Neuronal stem cell (in vitro differentiated cells): Measurements from ENCODE around the gene MAP3K7.
A peak's percentile ranks its signal among the peaks of the same experiment; 100 is the strongest.

Source experiments
- DNase-seq: peaks from one replicate; pipeline ENCODE4 v3.0.0-alpha.2; 2013; ENCODE audit warnings: low spot score
- H2AFZ ChIP-seq: one replicate; pipeline ENCODE4 v1.6.1; 2013; ENCODE audit warnings: mild to moderate bottlenecking, low read length, inconsistent platforms
- H2AK5ac ChIP-seq: 2 replicates; pipeline ENCODE4 v1.6.1; 2013; ENCODE audit warnings: low read depth, mild to moderate bottlenecking, inconsistent platforms, low read length, moderate library complexity, mixed read lengths
- H2BK120ac ChIP-seq: 2 replicates; pipeline ENCODE4 v1.6.1; 2013; ENCODE audit warnings: low read depth, mild to moderate bottlenecking, inconsistent platforms, low read length, moderate library complexity, mixed read lengths
- H2BK12ac ChIP-seq: one replicate; pipeline ENCODE4 v1.6.1; 2013; ENCODE audit warnings: low read length, inconsistent platforms
- H2BK15ac ChIP-seq: 2 replicates; pipeline ENCODE4 v1.6.1; 2013; ENCODE audit warnings: mild to moderate bottlenecking, low read length, inconsistent platforms, mixed read lengths
- H2BK5ac ChIP-seq: one replicate; pipeline ENCODE4 v1.6.1; 2013; ENCODE audit warnings: inconsistent platforms, mild to moderate bottlenecking, low read length, moderate library complexity
- H3K14ac ChIP-seq: one replicate; pipeline ENCODE4 v1.6.1; 2013; ENCODE audit warnings: low read length, inconsistent platforms
- H3K18ac ChIP-seq: 2 replicates; pipeline ENCODE4 v1.6.1; 2013; ENCODE audit warnings: low read length, inconsistent platforms
- H3K23ac ChIP-seq: 2 replicates; pipeline ENCODE4 v1.6.1; 2013; ENCODE audit warnings: low read depth, mild to moderate bottlenecking, mixed read lengths, low read length, inconsistent platforms; ENCODE audit not compliant: poor library complexity
- H3K27ac ChIP-seq: replicated peaks from 3 replicates; pipeline ENCODE4 v1.5.1; 2013; ENCODE audit warnings: low read length, inconsistent platforms
- H3K27me3 ChIP-seq, 3 experiments: 2 replicates each; pipeline ENCODE4 v1.6.1; 2013; ENCODE audit warnings: low read length in 3 of 3, mild to moderate bottlenecking in 2 of 3, inconsistent platforms in 1 of 3, low read depth in 1 of 3, mixed read lengths in 1 of 3, moderate library complexity in 1 of 3; ENCODE audit not compliant: control insufficient read depth in 3 of 3, insufficient read depth in 3 of 3
- H3K36me3 ChIP-seq, 2 donors: replicated peaks in 1 of 2; 2 replicates each; pipeline ENCODE4 v1.6.1; 2013; ENCODE audit warnings: low read length in 2 of 2; ENCODE audit not compliant: control insufficient read depth in 2 of 2, insufficient read depth in 2 of 2
- H3K4ac ChIP-seq: 2 replicates; pipeline ENCODE4 v1.6.1; 2013; ENCODE audit warnings: inconsistent platforms, mild to moderate bottlenecking, low read length, moderate library complexity
- H3K4me1 ChIP-seq, 2 donors: 1 replicate in 1 of 2; 2 replicates in 1 of 2; pipeline ENCODE4 v1.6.1; 2013; ENCODE audit warnings: low read length in 2 of 2, low read depth in 1 of 2; ENCODE audit not compliant: control insufficient read depth in 2 of 2, insufficient read depth in 1 of 2
- H3K4me2 ChIP-seq: one replicate; pipeline ENCODE4 v1.6.1; 2013; ENCODE audit warnings: mild to moderate bottlenecking, low read length, inconsistent platforms; ENCODE audit not compliant: insufficient read depth, poor library complexity, severe bottlenecking
- H3K4me3 ChIP-seq, 2 donors: 2 replicates each; pipeline ENCODE4 v1.5.1; 2013; ENCODE audit warnings: low read length in 2 of 2, mild to moderate bottlenecking in 2 of 2, inconsistent platforms in 1 of 2, moderate library complexity in 1 of 2
- H3K79me1 ChIP-seq: one replicate; pipeline ENCODE4 v1.6.1; 2013; ENCODE audit warnings: low read depth, mild to moderate bottlenecking, inconsistent platforms, low read length, moderate library complexity
- H3K9ac ChIP-seq: one replicate; pipeline ENCODE4 v1.6.1; 2013; ENCODE audit warnings: mild to moderate bottlenecking, low read depth, low read length, inconsistent platforms; ENCODE audit not compliant: poor library complexity
- H3K9me3 ChIP-seq, 2 donors: replicated peaks in 1 of 2; 2 replicates each; pipeline versions ENCODE3 to v1.6.1; 2013; ENCODE audit warnings: low read length in 2 of 2, mild to moderate bottlenecking in 2 of 2, inconsistent platforms in 1 of 2, low read depth in 1 of 2, mixed read lengths in 1 of 2, moderate library complexity in 1 of 2; ENCODE audit not compliant: control insufficient read depth in 2 of 2, insufficient read depth in 1 of 2
- H4K8ac ChIP-seq: one replicate; pipeline ENCODE4 v1.6.1; 2013; ENCODE audit warnings: low read depth, mild to moderate bottlenecking, inconsistent platforms, low read length, moderate library complexity
- H4K91ac ChIP-seq: one replicate; pipeline ENCODE4 v1.6.1; 2013; ENCODE audit warnings: low read length, low read depth, mild to moderate bottlenecking, inconsistent platforms; ENCODE audit not compliant: poor library complexity
- WGBS, 2 donors: extraction: QIAGEN DNeasy Blood & Tissue Kit; methylation state at CpG; one replicate each; pipeline ENCODE4 v1.1.7; 2013; ENCODE audit warnings: missing lambda C conversion rate in 2 of 2, mixed read lengths in 1 of 2; ENCODE audit not compliant: insufficient read length in 2 of 2, insufficient replicate concordance in 1 of 2; ENCODE audit errors: extremely low coverage in 2 of 2; 5-methylcytosine and 5-hydroxymethylcytosine counted together

Gene MAP3K7

DNA sequence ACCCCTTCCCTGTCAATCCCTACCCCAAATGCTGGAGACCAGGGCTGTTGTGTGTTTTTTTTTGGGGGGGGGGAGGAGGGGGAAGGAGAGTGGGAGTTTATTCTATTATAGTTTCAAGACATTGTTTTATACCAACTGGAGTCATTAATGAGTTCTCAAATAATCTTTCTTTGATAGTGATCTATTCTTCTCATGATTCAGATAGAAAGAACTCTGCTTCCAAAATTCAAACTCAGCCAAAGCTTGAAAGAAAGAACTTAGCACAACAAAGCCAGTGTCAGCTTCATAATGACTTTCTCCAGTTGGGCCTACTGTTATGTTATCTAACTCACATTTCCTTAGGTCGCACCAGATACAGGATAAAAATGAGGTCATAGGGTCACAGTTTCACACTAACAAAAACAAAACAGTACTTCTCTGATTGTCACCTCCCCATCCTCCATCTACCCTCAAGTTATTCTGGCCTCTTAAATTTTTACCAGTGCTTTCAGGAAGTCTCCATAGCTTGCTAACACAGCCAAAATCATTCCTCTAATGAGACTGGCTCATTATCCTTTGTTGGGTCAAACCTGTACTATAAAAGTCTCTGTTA, 19.0 kb upstream of the MAP3K7 start:
- H2BK5ac ChIP-seq, result no peak overlapping the region
- no peak overlapping the region for H2BK12ac ChIP-seq
- H3K27me3 ChIP-seq, result peaks cover 0 to 8% (median 8%) of the 10 kb centered on the region in 3 experiments
- no peak overlapping the region for H3K4me3 ChIP-seq
- H3K4ac ChIP-seq, result no peak overlapping the region
- H4K8ac ChIP-seq, result no peak overlapping the region
- no peak overlapping the region for H3K9ac ChIP-seq
- no peaks in the 10 kb centered on the region for H3K36me3 ChIP-seq
- H4K91ac ChIP-seq, result no peak overlapping the region
- DNase-seq, result no peak
- no peaks in the 10 kb centered on the region for H3K9me3 ChIP-seq
- H2BK120ac ChIP-seq, result no peak overlapping the region
- no peak overlapping the region for H3K4me2 ChIP-seq
- no peak overlapping the region for H3K18ac ChIP-seq
- no peak overlapping the region for H3K23ac ChIP-seq
- H3K79me1 ChIP-seq, result no peaks in the 10 kb centered on the region
- H2AK5ac ChIP-seq, result no peak overlapping the region
- no peak overlapping the region for H3K14ac ChIP-seq
- H2BK15ac ChIP-seq, result no peak overlapping the region
- H3K27ac ChIP-seq, result no peak overlapping the region
- H2AFZ ChIP-seq, result peak overlapping the region; percentile 54
- peaks cover 0 to 6% of the 10 kb centered on the region in 2 donors for H3K4me1 ChIP-seq
- WGBS, 2 donors, result no CpG with 5 or more reads among the region's 1 CpG

DNA sequence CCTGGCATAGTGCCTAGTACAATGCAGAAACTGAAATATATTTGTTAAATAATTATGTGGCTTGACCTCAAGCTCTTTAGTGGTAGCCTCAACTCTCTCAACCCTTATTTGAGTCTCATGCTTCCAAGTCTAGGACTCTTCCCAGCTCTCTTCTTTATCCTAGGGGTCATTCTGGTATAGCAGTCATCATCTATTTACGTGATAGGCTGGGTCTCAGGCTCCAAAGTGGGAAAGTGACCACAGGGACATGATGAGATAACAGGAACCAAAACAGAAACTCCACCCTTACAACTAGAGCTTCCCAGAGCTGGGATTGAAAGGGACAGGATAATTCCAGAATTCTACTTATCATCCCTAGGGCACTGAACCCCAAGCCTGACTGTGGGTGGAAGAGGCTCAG, 17.7 kb upstream of the MAP3K7 start:
- Histone ChIP-seq H3K27ac (no peak overlapping the region), H2BK12ac (no peak overlapping the region), H4K8ac (no peak overlapping the region), H3K4me2 (no peak overlapping the region), H3K27me3 (no peaks in the 10 kb centered on the region), H3K23ac (no peak overlapping the region), H3K79me1 (no peaks in the 10 kb centered on the region), H3K4me3 (no peak overlapping the region), H2AK5ac (no peak overlapping the region), H2AFZ (no peak overlapping the region), H3K9me3 (no peaks in the 10 kb centered on the region), H3K18ac (no peak overlapping the region), H3K9ac (no peak overlapping the region), H2BK5ac (no peak overlapping the region), H3K4me1 (peaks cover 0 to 13% of the 10 kb centered on the region in 2 donors), H4K91ac (no peak overlapping the region), H3K4ac (no peak overlapping the region), H2BK15ac (no peak overlapping the region), H3K14ac (no peak overlapping the region), H2BK120ac (no peak overlapping the region), H3K36me3 (no peaks in the 10 kb centered on the region)
- no peak for DNase-seq
- WGBS, 2 donors, result no CpG with 5 or more reads among the region's 1 CpG

DNA sequence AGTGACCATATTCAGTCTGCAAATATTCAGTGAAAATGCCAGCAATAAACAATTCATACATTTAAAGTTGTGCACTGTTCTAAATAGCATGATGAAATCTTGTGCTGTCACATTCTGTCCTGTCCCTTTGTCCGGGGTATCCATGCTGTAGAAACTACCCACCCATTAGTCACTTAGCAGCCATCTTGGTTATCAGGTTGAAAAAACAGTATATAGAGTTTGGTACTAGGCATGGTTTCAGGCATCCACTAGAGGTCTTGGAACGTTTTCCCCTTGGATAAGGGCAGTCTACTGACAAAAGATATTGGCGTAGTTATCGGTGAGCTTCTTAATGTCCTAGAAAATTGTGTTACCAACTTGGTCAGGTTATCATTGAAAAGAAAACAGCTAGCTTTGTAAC, 12.3 kb upstream of the MAP3K7 start:
- Histone ChIP-seq H3K23ac (no peak overlapping the region), H3K14ac (no peak overlapping the region), H3K4me1 (peaks cover 0 to 18% of the 10 kb centered on the region in 2 donors), H2BK120ac (no peak overlapping the region), H3K18ac (no peak overlapping the region), H2BK15ac (no peak overlapping the region), H3K4me3 (no peak overlapping the region), H3K36me3 (no peaks in the 10 kb centered on the region), H2BK12ac (no peak overlapping the region), H3K79me1 (no peaks in the 10 kb centered on the region), H3K4ac (no peak overlapping the region), H2BK5ac (no peak overlapping the region), H2AFZ (peak overlapping the region; percentile 46), H3K27me3 (no peaks in the 10 kb centered on the region), H3K27ac (no peak overlapping the region), H4K8ac (no peak overlapping the region), H2AK5ac (no peak overlapping the region), H3K4me2 (no peak overlapping the region), H3K9ac (no peak overlapping the region), H4K91ac (no peak overlapping the region), H3K9me3 (no peaks in the 10 kb centered on the region)
- WGBS, 2 donors, result no CpG with 5 or more reads among the region's 4 CpGs
- DNase-seq, result no peak

GRCh38 chr6:90598192-90598951, 11.5 kb upstream of the MAP3K7 start:
- Histone ChIP-seq H2AK5ac (no peak overlapping the region), H3K9ac (no peak overlapping the region), H4K8ac (no peak overlapping the region), H3K14ac (no peak overlapping the region), H3K4me3 (no peak overlapping the region), H2BK5ac (no peak overlapping the region), H3K36me3 (no peaks in the 10 kb centered on the region), H3K79me1 (no peaks in the 10 kb centered on the region), H3K4me1 (peaks cover 0 to 18% of the 10 kb centered on the region in 2 donors), H3K27ac (no peak overlapping the region), H4K91ac (no peak overlapping the region), H2AFZ (peak overlapping the region; percentile 46), H3K9me3 (no peaks in the 10 kb centered on the region), H3K23ac (no peak overlapping the region), H3K27me3 (no peaks in the 10 kb centered on the region), H3K4me2 (no peak overlapping the region), H3K4ac (no peak overlapping the region), H2BK120ac (no peak overlapping the region), H3K18ac (no peak overlapping the region), H2BK12ac (no peak overlapping the region), H2BK15ac (no peak overlapping the region)
- no peak for DNase-seq
- no CpG with 5 or more reads among the region's 4 CpGs for WGBS, 2 donors
